Naive thymus-derived CD4-positive, alpha-beta T cell (primary cell): ENCODE measurements around the gene MDN1. TPM values are rescaled to one million over a fixed set of nuclear protein-coding genes. Genes with fewer than 3 reads are reported as not detected.
A peak's percentile ranks its signal among the peaks of the same experiment; 100 is the strongest.

Experiments
- ATAC-seq: fragments of 150-1000 bp; cut with Tn5 transposase; 2 replicates; pipeline ENCODE4 v1.10.0; 2021; ENCODE audit warnings: mild to moderate bottlenecking, moderate library complexity
- CTCF ChIA-PET: fragments of 350-600 bp; sonication (Branson Sonifier 250); formaldehyde crosslinking; loops from one replicate; lab custom pipeline; 2021; ENCODE audit warnings: antibody characterized with exemption; lab: Charles Lee
- POLR2A ChIA-PET: fragments of 350-600 bp; sonication (Branson Sonifier 250); formaldehyde crosslinking; loops from one replicate; lab custom pipeline; 2021; ENCODE audit warnings: antibody characterized with exemption, inconsistent platforms; lab: Charles Lee
- DNase-seq, 9 donors: peaks; one replicate each; pipeline versions ENCODE4 v3.0.0 to v3.0.0-alpha.2; 2020 to 2022; ENCODE audit warnings: mixed read lengths in 1 of 9
- H3K27ac ChIP-seq: one replicate; pipeline ENCODE4 v1.7.0; 2013; ENCODE audit warnings: mild to moderate bottlenecking, low read depth, low read length, moderate library complexity
- H3K27me3 ChIP-seq, 2 donors: one replicate each; pipeline ENCODE4 v1.7.0; 2013; ENCODE audit warnings: low read length in 2 of 2, mild to moderate bottlenecking in 2 of 2, moderate library complexity in 2 of 2; ENCODE audit not compliant: control insufficient read depth in 2 of 2, insufficient read depth in 2 of 2
- H3K36me3 ChIP-seq, 3 experiments: 1 replicate in 2 of 3; 2 replicates in 1 of 3; pipeline ENCODE4 v1.7.0; 2013; ENCODE audit warnings: low read length in 3 of 3, mild to moderate bottlenecking in 3 of 3, moderate library complexity in 1 of 3; ENCODE audit not compliant: insufficient read depth in 3 of 3, control insufficient read depth in 2 of 3
- H3K4me1 ChIP-seq, 2 donors: one replicate each; pipeline ENCODE4 v1.7.0; 2013; ENCODE audit warnings: low read length in 2 of 2, mild to moderate bottlenecking in 2 of 2, moderate library complexity in 1 of 2; ENCODE audit not compliant: control insufficient read depth in 2 of 2, insufficient read depth in 2 of 2
- H3K4me3 ChIP-seq: 2 replicates; pipeline ENCODE4 v1.7.0; 2013; ENCODE audit warnings: mild to moderate bottlenecking, low read length
- H3K9me3 ChIP-seq, 3 experiments: 1 replicate in 2 of 3; 2 replicates in 1 of 3; pipeline ENCODE4 v1.7.0; 2013; ENCODE audit warnings: low read length in 3 of 3; ENCODE audit not compliant: control insufficient read depth in 2 of 3
- H3K27ac Mint-ChIP-seq, 9 donors: one replicate each; pipeline ENCODE4 v1.8.0; 2020 to 2022; ENCODE audit warnings: mixed read lengths in 9 of 9, mild to moderate bottlenecking in 8 of 9, moderate library complexity in 5 of 9, inconsistent platforms in 2 of 9
- H3K27me3 Mint-ChIP-seq, 5 donors: one replicate each; pipeline ENCODE4 v1.8.0; 2021 to 2022; ENCODE audit warnings: mixed read lengths in 5 of 5, mild to moderate bottlenecking in 1 of 5
- H3K36me3 Mint-ChIP-seq, 5 donors: one replicate each; pipeline ENCODE4 v1.8.0; 2020 to 2022; ENCODE audit warnings: mixed read lengths in 5 of 5, mild to moderate bottlenecking in 3 of 5, inconsistent platforms in 1 of 5
- H3K4me1 Mint-ChIP-seq, 7 donors: one replicate each; pipeline ENCODE4 v1.8.0; 2020 to 2022; ENCODE audit warnings: mixed read lengths in 7 of 7, mild to moderate bottlenecking in 3 of 7, inconsistent platforms in 1 of 7
- H3K4me3 Mint-ChIP-seq, 10 donors: one replicate each; pipeline ENCODE4 v1.8.0; 2020 to 2022; ENCODE audit warnings: mild to moderate bottlenecking in 10 of 10, mixed read lengths in 10 of 10, moderate library complexity in 6 of 10, inconsistent platforms in 2 of 10
- H3K9me3 Mint-ChIP-seq, 11 donors: one replicate each; pipeline ENCODE4 v1.8.0; 2020 to 2022; ENCODE audit warnings: mixed read lengths in 11 of 11, mild to moderate bottlenecking in 4 of 11, inconsistent platforms in 1 of 11, moderate library complexity in 1 of 11
- intact Hi-C, 2 donors: fragments of 100-400 bp; cut with micrococcal nuclease; formaldehyde crosslinking; loops; one replicate each; pipeline ENCODE4 v1.15.1; 2023
- polyA plus RNA-seq, 2 donors: library from polyadenylated mRNA; unstranded; fragments of 300-500 nt; fragmentation: Illumina TruSeq; gene quantifications; one replicate each; pipeline ENCODE4 v1.2.3, GENCODE V29; 2021
- total RNA-seq, 6 experiments: library from RNA in 5 of 6; stranded (reverse) in 5 of 6; gene quantifications; 1 replicate in 5 of 6; 2 replicates in 1 of 6; pipeline ENCODE4 v1.2.3 and lab custom pipeline; 2021 to 2026

MDN1 gene
- total and polyA plus RNA-seq, 7 experiments from 2014 or later: 8.2 to 66.1 (median 62.7) TPM

DNA sequence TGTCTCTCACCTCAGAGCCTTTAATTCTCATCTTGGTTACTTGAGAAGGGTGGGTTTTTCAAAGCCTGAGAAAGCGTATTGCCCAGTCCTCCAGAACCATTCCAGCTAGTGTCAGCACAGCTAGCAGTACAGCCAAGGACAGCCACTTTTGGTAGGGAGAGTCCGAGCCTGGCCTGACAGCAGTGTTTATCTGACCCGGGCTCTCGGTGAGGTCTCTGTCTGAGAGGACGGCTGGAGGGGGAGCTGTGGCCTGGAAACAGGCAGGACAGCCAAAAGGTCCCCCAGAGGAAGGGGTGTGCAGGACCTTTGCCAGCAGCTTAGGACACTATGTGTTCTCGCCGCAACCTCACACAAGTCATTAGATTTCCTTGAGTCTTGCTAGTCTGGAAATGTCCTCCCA, 219.9 kb downstream of the MDN1 start:
- H3K27me3 ChIP-seq: no peaks in the 10 kb centered on the region
- peaks cover 0 to 9% of the 10 kb centered on the region in 2 donors for H3K4me1 ChIP-seq
- no peak for DNase-seq
- H3K4me1 Mint-ChIP-seq: peaks cover 12 to 45% (median 17%) of the 10 kb centered on the region in 7 donors
- intact Hi-C loops: no loop called here
- H3K9me3 Mint-ChIP-seq: peaks cover 0 to 20% (median 2%) of the 10 kb centered on the region in 11 donors
- peaks cover 3 to 33% (median 19%) of the 10 kb centered on the region in 5 donors for H3K36me3 Mint-ChIP-seq
- ATAC-seq: no peak
- CTCF ChIA-PET: no interaction called here
- no peaks in the 10 kb centered on the region for H3K36me3 ChIP-seq
- no peaks in the 10 kb centered on the region for H3K9me3 ChIP-seq
- POLR2A ChIA-PET: interaction anchor here (0.6 kb wide), 1 partner anchor 890 kb away, joined by 3 read pairs; no protein-coding TSS in a partner anchor
- no peak overlapping the region for H3K27ac ChIP-seq
- no peak overlapping the region for H3K4me3 ChIP-seq
- H3K4me3 Mint-ChIP-seq: no peak overlapping the region
- no peak overlapping the region for H3K27ac Mint-ChIP-seq
- H3K27me3 Mint-ChIP-seq: no peaks in the 10 kb centered on the region

DNA sequence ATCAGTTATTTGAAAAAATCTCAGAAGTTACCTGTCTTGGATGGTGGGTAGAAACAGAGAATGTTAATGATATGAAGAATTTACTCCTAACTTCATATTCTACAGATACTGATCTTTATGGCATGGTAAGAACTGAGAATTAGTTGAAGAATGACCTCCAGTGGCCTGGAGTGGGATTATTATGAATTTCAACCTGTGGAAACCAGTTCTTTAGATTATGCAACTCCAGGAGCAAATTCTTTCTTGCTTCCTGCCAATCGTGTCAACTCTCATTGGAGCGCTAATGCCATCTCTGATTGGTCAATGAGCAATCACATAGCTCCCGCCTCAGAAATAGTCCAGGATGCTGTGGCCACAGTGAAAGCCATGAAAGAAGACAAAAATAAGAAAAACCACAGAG, 221.6 kb downstream of the MDN1 start:
- CTCF ChIA-PET: no interaction called here
- Histone ChIP-seq H3K9me3 (no peaks in the 10 kb centered on the region), H3K4me3 (no peak overlapping the region), H3K4me1 (peaks cover 0 to 9% of the 10 kb centered on the region in 2 donors), H3K27ac (no peak overlapping the region), H3K36me3 (no peaks in the 10 kb centered on the region), H3K27me3 (no peaks in the 10 kb centered on the region)
- peaks cover 3 to 44% (median 19%) of the 10 kb centered on the region in 5 donors for H3K36me3 Mint-ChIP-seq
- peaks cover 12 to 47% (median 20%) of the 10 kb centered on the region in 7 donors for H3K4me1 Mint-ChIP-seq
- no peak for ATAC-seq
- H3K27ac Mint-ChIP-seq: peak overlapping the region in 1 of 9 donors; percentile 94
- H3K27me3 Mint-ChIP-seq: no peaks in the 10 kb centered on the region
- POLR2A ChIA-PET: no interaction called here
- no peak for DNase-seq
- peaks cover 0 to 20% (median 2%) of the 10 kb centered on the region in 11 donors for H3K9me3 Mint-ChIP-seq
- peak overlapping the region in 1 of 10 donors; percentile 62 for H3K4me3 Mint-ChIP-seq
- intact Hi-C loops: no loop called here

DNA sequence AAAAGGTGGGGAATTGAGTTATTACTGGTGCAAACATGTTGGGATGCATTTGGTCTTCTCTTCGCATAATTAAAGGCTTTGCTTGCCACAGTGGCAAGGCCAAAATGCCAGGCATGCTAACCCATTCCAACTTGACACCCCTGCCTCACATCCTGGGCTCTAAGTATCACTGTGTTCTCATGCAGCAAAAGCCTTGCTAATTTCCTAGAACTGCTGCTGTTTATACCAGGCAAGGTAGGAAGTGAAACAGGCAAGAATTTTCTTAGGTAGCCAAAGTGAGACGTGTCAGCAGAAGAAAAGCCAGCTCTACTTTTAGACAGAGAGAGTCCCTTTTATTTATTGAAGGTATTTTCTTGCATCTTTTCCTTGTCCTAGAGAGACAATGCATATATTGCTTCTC, 222.2 kb downstream of the MDN1 start:
- no peak for DNase-seq
- Mint-ChIP-seq H3K4me3 (peak overlapping the region in 1 of 10 donors; percentile 57), H3K27ac (peak overlapping the region in 1 of 9 donors; percentile 94), H3K4me1 (peaks cover 12 to 47% (median 20%) of the 10 kb centered on the region in 7 donors), H3K9me3 (peaks cover 0 to 20% (median 2%) of the 10 kb centered on the region in 11 donors), H3K36me3 (peaks cover 3 to 44% (median 19%) of the 10 kb centered on the region in 5 donors), H3K27me3 (no peaks in the 10 kb centered on the region)
- ChIA-PET POLR2A (no interaction called here), CTCF (no interaction called here)
- no peak overlapping the region for H3K4me3 ChIP-seq
- no peaks in the 10 kb centered on the region for H3K36me3 ChIP-seq
- H3K9me3 ChIP-seq: no peaks in the 10 kb centered on the region
- no peaks in the 10 kb centered on the region for H3K27me3 ChIP-seq
- ATAC-seq: no peak
- H3K27ac ChIP-seq: no peak overlapping the region
- intact Hi-C loops: no loop called here
- H3K4me1 ChIP-seq: peaks cover 0 to 9% of the 10 kb centered on the region in 2 donors

DNA sequence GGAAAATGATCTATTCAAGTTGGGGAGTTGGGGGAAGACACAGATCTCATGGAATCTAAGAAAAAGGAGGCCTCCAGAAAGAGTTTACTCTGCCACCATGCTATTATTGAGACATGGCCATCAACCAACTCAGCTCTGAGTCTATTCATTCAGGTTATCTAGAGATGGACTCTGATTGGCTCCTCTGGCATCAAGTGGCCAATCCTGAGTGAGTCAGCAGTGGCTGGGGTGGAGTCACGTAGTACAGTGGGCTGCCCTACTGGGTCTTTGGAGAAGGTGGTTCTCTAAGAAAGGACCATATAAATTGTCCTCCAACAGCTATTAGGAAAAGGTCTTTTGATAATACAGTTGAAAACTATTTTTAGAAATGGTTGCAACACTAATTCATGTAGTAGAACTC, 223.1 kb downstream of the MDN1 start:
- H3K9me3 ChIP-seq: no peaks in the 10 kb centered on the region
- H3K27ac ChIP-seq: no peak overlapping the region
- ATAC-seq (no peak), DNase-seq (no peak)
- Mint-ChIP-seq H3K27ac (peak overlapping the region in 7 of 9 donors; percentile 51 to 94 (median 81)), H3K4me1 (peaks cover 12 to 47% (median 20%) of the 10 kb centered on the region in 7 donors), H3K27me3 (no peaks in the 10 kb centered on the region), H3K9me3 (peaks cover 0 to 20% (median 2%) of the 10 kb centered on the region in 11 donors), H3K4me3 (peak overlapping the region in 1 of 10 donors; percentile 59), H3K36me3 (peaks cover 3 to 44% (median 19%) of the 10 kb centered on the region in 5 donors)
- ChIA-PET POLR2A (interaction anchor here (0.6 kb wide), 1 partner anchor 236 kb away, joined by 7 read pairs; no protein-coding TSS in a partner anchor), CTCF (no interaction called here)
- H3K4me3 ChIP-seq: no peak overlapping the region
- H3K27me3 ChIP-seq: no peaks in the 10 kb centered on the region
- no peaks in the 10 kb centered on the region for H3K36me3 ChIP-seq
- intact Hi-C loops: no loop called here
- H3K4me1 ChIP-seq: peaks cover 0 to 9% of the 10 kb centered on the region in 2 donors

DNA sequence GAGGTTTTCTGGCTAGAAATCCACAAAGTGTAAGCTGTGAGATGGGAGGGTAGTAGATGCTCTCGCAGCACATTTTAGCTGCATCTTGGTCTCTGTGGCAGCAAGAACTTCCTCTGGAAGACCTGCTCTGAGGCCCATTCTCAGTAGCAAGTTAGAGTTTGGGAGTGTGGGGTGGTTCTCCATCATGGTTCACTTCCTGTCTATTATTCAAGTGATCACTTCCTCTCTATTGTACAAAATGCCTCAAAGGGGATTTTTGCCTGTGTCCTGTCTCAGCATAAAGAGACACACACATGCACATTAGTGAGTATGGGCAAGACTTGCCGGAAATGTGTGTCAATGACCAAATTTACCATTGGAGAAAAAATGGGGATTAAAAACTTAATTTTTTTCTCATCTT, 223.5 kb downstream of the MDN1 start:
- Histone ChIP-seq H3K9me3 (no peaks in the 10 kb centered on the region), H3K36me3 (no peaks in the 10 kb centered on the region), H3K4me1 (peaks cover 0 to 9% of the 10 kb centered on the region in 2 donors), H3K4me3 (no peak overlapping the region), H3K27me3 (no peaks in the 10 kb centered on the region), H3K27ac (no peak overlapping the region)
- peak overlapping the region in 4 of 10 donors; percentile 6 to 59 (median 8) for H3K4me3 Mint-ChIP-seq
- POLR2A ChIA-PET: no interaction called here
- intact Hi-C loops: no loop called here
- H3K9me3 Mint-ChIP-seq: peaks cover 0 to 20% (median 2%) of the 10 kb centered on the region in 11 donors
- H3K27ac Mint-ChIP-seq: peak overlapping the region; percentile 51 to 94 (median 81)
- CTCF ChIA-PET: no interaction called here
- H3K27me3 Mint-ChIP-seq: no peaks in the 10 kb centered on the region
- DNase-seq (peak in 3 of 9 donors; percentile 12 to 19 (median 19)), ATAC-seq (peak; percentile 74)
- H3K4me1 Mint-ChIP-seq: peaks cover 12 to 47% (median 20%) of the 10 kb centered on the region in 7 donors
- H3K36me3 Mint-ChIP-seq: peaks cover 3 to 44% (median 19%) of the 10 kb centered on the region in 5 donors

Other genes with a start within 250 kb of the MDN1 start
- gene LYRM2, start 181.0 kb downstream of the MDN1 start, total RNA-seq: 10 to 100 TPM; 18.1 to 40.7 (median 32.0) TPM
- gene LYRM2, start 181.0 kb downstream of the MDN1 start, polyA plus RNA-seq: 10 to 100 TPM; 63.1 to 79.2 TPM
- gene CASP8AP2, start 10.1 kb upstream of the MDN1 start, total RNA-seq: 10 to 100 TPM; 21.2 to 44.8 (median 34.5) TPM
- 10 to 100 TPM; 43.2 to 51.0 TPM for gene CASP8AP2, start 10.1 kb upstream of the MDN1 start, polyA plus RNA-seq
- under 1 TPM in 1 of 5 experiments, not detected in 4; 0.15 TPM for gene GJA10, start 74.7 kb upstream of the MDN1 start, total RNA-seq
- not detected for gene GJA10, start 74.7 kb upstream of the MDN1 start, polyA plus RNA-seq